ENCODE measurements around the gene STMN3.
"Not testable (repeated sequence)": the region's sequence is repeated elsewhere in the genome, so short reads cannot be mapped to it uniquely, and the experiment has no call there.

Gene STMN3

GRCh38 chr20:63675681-63676368 lies 22.6 kb upstream of the STMN3 start:
- no peak for DNase-seq

GRCh38 chr20:63673951-63674350 lies 20.7 kb upstream of the STMN3 start:
- no peak for DNase-seq

DNA sequence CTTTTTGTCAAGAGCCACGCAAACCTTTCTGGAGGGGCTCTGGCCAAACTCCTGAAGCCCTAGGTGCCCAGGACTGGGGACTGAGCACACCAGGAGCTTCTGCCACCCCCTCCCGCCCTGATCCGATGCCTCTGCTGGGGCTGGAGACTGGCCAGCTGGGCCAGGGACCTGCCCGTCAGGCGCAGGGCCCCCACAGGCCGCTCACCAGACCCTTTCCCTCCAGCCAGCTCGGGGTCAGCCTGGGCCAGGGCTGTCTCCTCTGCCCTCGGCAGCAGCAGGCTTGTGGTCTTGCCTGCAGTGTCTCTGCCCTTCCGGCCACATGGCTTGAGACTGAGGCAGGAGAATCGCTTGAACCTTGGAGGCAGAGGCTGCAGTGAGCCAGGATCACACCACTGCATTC lies 19.4 kb upstream of the STMN3 start:
- DNase-seq: no peak

DNA sequence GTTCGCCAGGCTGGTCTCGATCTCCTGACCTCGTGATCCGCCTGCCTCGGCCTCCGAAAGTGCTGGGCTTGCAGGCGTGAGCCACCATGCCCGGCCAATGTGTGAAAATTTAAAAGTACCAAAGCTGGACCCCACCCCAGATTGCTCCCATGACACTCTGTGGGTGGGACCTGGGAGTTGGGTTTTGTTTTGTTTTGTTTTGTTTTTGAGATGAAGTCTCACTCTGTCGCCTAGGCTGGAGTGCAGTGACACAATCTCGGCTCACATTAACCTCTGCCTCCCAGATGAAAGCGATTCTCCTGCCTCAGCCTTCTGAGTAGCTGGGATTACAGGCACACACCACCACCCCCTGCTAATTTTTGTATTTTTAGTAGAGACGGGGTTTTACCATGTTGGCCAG lies 18.5 kb upstream of the STMN3 start:
- DNase-seq: not testable (repeated sequence)

DNA sequence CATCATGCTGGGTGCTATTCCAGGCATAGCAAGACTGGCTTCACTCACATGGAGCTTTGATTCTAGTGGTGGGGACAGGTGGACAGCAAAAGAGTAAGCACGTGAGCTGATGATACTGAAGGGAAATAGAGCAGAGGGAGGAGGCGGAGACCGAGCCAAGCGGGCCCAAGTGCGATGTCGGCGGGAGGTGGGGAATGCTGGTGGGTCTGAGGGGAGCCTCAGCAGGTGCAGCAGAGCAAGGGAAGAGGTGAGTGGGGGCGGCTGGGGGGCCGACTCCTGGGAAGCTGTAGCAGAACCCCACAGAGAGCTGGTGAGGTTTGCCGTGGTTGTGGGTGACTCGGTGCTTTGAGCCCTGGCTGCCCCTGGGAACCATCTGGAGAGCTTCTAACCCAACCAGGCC lies 15.1 kb upstream of the STMN3 start:
- DNase-seq: no peak

- DNase-seq: no peak
Measured at GRCh38 chr20:63667858-63668257, 14.6 kb upstream of the STMN3 start.

DNA sequence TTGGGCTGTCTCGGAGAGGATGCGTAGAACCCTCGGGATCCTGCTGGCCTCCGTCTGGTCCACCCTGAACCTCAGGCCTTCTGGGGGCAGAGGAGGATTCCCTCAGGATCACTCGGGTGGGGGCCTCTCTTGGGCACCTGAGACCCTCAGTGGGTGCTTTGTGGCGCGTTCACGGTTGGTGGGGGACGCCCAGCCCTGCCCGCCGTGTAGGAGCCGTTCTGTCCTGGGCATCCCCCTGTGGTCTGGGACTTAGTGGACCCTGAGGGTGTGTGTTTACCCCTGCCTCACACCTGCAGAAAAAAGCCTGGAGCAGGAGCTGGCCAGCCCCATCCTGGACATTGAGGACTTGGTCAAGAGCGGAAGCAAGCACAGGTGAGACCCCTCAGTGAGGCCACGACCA lies 12.5 kb upstream of the STMN3 start:
- DNase-seq: no peak

- no peak for DNase-seq
Measured at GRCh38 chr20:63664861-63665594, 11.8 kb upstream of the STMN3 start.

DNA sequence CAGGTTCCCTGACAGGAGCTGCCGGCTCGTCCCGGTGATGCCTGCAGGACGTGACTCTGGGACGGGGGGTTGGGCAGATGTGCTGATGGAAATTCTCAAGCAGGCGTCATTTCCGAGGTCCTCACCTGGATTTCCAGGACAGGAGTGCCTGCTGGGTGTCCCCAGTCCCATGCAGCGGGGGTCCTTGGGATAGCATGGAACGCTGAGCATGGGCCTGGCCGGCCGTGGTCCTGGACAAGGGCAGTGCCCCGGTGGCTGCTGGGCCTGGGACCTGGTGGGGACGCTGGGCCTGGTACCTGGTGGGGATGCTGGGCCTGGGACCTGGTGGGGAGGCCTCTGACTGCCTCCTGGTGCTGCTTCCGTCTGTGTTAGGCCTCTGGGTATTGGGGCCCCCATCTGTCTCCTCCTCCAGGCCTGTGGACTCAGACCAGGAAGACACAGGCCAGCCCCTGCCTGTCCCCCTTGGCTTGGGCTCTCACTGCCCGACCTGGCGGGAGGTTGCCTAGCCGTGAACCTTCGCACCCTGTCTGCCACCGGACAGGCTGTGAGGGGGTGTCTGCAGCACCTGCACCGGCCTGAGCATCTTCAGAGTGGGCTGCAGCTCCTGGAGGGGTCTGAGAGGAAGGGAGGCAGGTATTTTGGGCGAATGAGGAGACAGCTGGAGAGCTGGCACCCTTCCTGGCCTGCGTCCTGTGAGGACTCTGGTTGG lies 11.1 kb upstream of the STMN3 start:
- no peak for DNase-seq

GRCh38 chr20:63663332-63664066 lies 10.3 kb upstream of the STMN3 start:
- DNase-seq: no peak

- no peak for DNase-seq
Measured at GRCh38 chr20:63662813-63663189, 9.6 kb upstream of the STMN3 start.

DNA sequence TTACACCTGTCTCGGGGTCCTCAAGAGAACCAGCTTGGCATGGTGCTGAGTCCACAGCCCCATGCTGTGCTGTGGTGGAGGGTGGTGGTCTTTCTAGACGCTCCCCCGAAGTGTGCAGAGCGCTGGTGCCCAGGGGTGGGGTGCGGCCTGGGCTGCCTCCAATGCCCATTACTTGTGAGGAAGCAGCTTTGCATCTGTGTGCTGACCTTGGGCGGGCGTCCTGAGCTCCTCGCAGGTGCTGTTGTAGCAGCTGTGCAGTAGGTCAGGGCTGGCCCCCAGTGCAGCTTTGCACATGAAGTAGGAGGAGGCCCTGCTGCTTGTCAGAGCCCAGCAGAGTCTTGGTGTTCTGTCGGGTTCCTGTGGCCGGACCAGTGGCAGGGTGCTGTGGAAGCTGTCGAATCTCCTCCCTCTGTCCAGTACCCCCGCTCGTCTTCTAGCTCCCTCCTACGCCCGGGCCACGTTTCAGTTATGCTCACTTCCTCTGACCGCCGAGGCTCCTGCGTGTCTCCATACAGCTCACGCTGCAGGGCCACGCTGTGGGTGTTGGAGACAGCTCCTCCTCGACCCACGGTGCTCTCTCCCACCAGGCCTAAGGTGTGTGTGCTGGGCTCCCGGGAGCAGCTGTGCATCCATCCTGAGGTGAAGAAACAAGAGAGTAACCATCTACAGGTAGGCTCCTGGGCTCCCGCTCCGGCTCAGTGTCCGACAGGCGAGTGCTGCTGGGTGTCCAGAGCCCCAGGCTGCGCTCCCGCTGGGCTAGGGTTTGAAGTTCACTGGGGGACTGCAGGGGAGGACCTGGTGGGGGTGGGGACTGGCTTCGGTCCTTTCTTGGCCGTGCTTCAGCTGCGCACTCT lies 9.0 kb upstream of the STMN3 start:
- DNase-seq: no peak

DNA sequence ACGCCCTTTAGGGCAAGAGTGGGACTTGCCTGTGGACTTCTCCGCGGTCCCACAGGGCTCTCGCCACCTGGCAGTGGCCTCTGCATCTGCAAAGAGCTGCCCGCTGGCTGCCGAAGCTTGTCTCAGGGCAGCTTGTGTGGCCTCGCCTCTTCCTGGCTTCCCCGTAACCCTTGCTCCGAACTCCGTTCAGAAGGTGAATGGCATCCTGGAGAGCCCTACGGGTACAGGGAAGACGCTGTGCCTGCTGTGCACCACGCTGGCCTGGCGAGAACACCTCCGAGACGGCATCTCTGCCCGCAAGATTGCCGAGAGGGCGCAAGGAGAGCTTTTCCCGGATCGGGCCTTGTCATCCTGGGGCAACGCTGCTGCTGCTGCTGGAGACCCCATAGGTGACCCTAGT lies 7.9 kb upstream of the STMN3 start:
- DNase-seq: no peak

DNA sequence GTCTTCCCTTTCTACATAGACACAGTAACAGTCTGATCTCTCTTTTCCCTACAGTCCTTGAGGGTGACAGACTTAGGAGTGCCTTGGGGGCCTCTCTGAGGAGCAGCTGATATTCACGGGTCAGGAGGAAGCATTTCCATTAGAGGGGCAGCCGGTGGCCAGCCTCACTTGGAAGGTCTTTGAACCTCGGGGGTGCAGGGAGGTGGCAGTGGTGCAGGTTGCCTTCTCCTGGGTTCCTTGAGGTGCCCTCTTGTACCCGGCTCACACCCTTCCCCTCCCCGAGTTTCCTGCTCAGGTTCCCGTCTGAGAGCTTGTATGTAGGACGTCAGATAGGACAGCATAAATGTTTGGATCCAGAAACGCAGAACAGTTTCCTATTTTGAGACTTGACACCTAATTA lies 7.4 kb upstream of the STMN3 start:
- DNase-seq: no peak

DNA sequence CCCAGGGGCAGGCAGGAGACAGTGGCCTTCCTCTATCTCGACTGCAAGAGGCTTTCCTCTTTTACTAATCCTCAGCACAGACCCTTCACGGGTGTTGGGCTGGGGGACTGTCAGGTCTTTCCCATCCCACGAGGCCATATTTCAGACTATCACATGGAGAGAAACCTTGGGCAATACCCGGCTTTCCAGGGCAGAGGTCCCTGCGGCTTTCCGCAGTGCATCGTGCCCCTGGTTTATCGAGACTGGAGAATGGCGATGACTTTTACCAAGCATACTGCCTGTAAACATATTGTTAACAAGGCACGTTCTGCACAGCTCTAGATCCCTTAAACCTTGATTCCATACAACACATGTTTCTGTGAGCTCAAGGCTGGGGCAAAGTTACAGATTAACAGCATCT lies 7.0 kb upstream of the STMN3 start:
- not testable (repeated sequence) for DNase-seq

DNA sequence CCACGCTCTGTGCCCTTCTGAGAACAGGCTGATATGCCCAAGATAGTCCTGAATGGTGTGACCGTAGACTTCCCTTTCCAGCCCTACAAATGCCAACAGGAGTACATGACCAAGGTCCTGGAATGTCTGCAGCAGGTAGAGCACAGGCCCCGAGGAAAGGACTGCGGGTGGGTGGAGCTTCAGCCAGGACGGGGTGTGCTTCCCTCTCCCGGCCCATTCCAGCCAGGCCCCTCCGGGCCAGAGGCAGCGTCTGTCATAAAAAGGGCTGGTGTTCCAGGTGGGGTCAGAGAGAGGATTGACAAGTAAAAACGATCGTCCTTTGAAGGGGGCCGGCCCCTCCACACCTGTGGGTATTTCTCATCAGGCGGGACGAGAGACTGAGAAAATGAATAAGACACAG lies 6.1 kb upstream of the STMN3 start:
- no peak for DNase-seq

- DNase-seq: no peak
Measured at GRCh38 chr20:63658749-63659187, 5.5 kb upstream of the STMN3 start.

DNA sequence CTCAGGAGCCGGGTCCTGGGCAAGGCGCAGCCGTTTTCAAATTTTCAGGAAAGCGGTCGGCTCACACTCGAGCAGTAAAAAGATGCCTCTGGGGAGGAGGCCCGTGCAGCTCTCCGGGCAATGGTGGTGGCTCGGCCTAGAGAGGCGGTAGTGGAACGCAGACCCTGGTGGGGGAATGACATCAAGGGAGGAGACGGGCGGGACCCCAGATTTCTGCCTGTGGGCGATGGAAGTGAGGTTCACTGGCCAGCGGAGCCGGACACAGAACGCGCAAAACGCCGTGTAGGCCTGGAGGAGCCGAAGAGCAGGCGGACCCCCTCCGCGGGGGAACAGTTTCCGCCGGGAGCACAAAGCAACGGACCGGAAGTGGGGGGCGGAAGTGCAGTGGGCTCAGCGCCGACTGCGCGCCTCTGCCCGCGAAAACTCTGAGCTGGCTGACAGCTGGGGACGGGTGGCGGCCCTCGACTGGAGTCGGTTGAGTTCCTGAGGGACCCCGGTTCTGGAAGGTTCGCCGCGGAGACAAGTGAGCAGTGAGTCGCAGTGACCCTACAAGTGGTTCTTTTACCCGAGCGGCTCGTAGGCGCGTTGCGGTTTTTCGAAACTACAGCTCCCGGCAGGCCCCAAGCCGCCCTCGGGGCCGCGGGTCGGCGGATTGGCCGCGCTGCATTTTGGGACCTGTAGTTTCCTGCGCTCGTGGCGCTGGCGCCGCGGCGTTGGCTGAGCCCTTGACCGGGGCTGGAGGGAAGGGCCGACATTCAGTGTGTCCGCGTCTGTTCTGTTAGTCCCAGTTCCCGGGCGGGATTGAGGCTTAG lies 4.9 kb upstream of the STMN3 start, which contains the start of gene RTEL1:
TSS of gene RTEL1 (plus strand) at position 376 of the 812 bp plus-strand sequence. CDS start 1,091 bp downstream, outside the sequence.
- DNase-seq: peak; percentile 84

GRCh38 chr20:63657260-63657936 lies 4.2 kb upstream of the STMN3 start:
- no peak for DNase-seq

DNA sequence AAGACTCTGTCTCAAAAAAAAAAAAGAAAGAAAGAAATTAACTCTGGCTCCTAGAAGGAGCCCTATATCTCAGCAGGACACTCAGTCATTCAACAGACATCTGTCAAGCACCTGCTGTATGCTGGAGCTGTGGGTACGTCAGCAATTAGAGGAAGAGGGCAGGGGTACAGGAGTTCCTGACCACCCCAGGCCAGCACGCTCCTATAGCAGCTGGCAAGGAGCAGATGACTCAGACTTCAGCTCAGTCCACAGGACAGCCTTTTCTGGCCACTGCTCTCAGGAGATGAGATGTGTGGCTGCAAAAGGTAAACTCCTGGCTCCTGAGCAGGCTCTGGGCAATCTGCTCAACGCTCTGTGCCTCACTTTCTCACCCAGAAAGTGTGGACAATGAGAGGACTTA lies 3.2 kb upstream of the STMN3 start:
- DNase-seq: no peak

GRCh38 chr20:63655249-63655648 lies 2.0 kb upstream of the STMN3 start:
- no peak for DNase-seq

Measured in CD4-positive, alpha-beta T cell treated with Interleukin-15 for 1 hour (primary cell).